ENCODE results near the gene PXMP2.

PXMP2 gene

GRCh38 chr12:132719141-132719953, 32.0 kb downstream of the PXMP2 start:
- Histone ChIP-seq H3K27ac (no peak overlapping the region), H3K36me3 (replicated peaks) (peaks cover 59% of the 10 kb centered on the region), H3K27me3 (replicated peaks) (no peaks in the 10 kb centered on the region), H3K4me3 (ENCODE audit: low read depth, low read length) (no peak overlapping the region)
- in situ Hi-C loops (cut with HindIII; ENCODE audit: low pct_ligation_motif_present, low sequenced_read_pairs) = no loop called here
- DNase-seq = no peak
- TF ChIP-seq CTCF (IDR thresholded peaks at IDR 0.05; ENCODE audit: low read depth, low read length, missing control alignments) = no peak

- TF ChIP-seq CTCF (IDR thresholded peaks at IDR 0.05; ENCODE audit: low read depth, low read length, missing control alignments) = no peak
- Histone ChIP-seq H3K27ac (no peak overlapping the region), H3K27me3 (replicated peaks) (no peaks in the 10 kb centered on the region), H3K36me3 (replicated peaks) (peaks cover 62% of the 10 kb centered on the region), H3K4me3 (ENCODE audit: low read depth, low read length) (no peak overlapping the region)
- in situ Hi-C loops (cut with HindIII; ENCODE audit: low pct_ligation_motif_present, low sequenced_read_pairs) = no loop called here
- no peak for DNase-seq
These were observed 32.6 kb downstream of the PXMP2 start for GRCh38 chr12:132719954-132720324.

- no peak overlapping the region for H3K27ac ChIP-seq
- TF ChIP-seq CTCF (IDR thresholded peaks at IDR 0.05; ENCODE audit: low read depth, low read length, missing control alignments) = no peak
- H3K4me3 ChIP-seq (ENCODE audit: low read depth, low read length) = no peak overlapping the region
- peaks cover 64% of the 10 kb centered on the region for H3K36me3 ChIP-seq (replicated peaks)
- in situ Hi-C loops (cut with HindIII; ENCODE audit: low pct_ligation_motif_present, low sequenced_read_pairs) = no loop called here
- DNase-seq = no peak
- H3K27me3 ChIP-seq (replicated peaks) = no peaks in the 10 kb centered on the region
These were observed 33.4 kb downstream of the PXMP2 start for GRCh38 chr12:132720606-132721345.

GRCh38 chr12:132723015-132723763, 35.8 kb downstream of the PXMP2 start:
- Histone ChIP-seq H3K36me3 (replicated peaks) (peaks cover 75% of the 10 kb centered on the region), H3K27me3 (replicated peaks) (no peaks in the 10 kb centered on the region), H3K27ac (peak overlapping the region; percentile 24), H3K4me3 (ENCODE audit: low read depth, low read length) (no peak overlapping the region)
- TF ChIP-seq CTCF (IDR thresholded peaks at IDR 0.05; ENCODE audit: low read depth, low read length, missing control alignments) = no peak
- peak; percentile 12 for DNase-seq
- in situ Hi-C loops (cut with HindIII; ENCODE audit: low pct_ligation_motif_present, low sequenced_read_pairs) = no loop called here

GRCh38 chr12:132723764-132724140, 36.4 kb downstream of the PXMP2 start:
- Histone ChIP-seq H3K27ac (peak overlapping the region; percentile 24), H3K27me3 (replicated peaks) (no peaks in the 10 kb centered on the region), H3K4me3 (ENCODE audit: low read depth, low read length) (no peak overlapping the region), H3K36me3 (replicated peaks) (peaks cover 79% of the 10 kb centered on the region)
- in situ Hi-C loops (cut with HindIII; ENCODE audit: low pct_ligation_motif_present, low sequenced_read_pairs) = no loop called here
- peak; percentile 28 for DNase-seq
- TF ChIP-seq CTCF (IDR thresholded peaks at IDR 0.05; ENCODE audit: low read depth, low read length, missing control alignments) = no peak
